ENCODE measurements around the gene LINGO4.

Gene LINGO4

DNA sequence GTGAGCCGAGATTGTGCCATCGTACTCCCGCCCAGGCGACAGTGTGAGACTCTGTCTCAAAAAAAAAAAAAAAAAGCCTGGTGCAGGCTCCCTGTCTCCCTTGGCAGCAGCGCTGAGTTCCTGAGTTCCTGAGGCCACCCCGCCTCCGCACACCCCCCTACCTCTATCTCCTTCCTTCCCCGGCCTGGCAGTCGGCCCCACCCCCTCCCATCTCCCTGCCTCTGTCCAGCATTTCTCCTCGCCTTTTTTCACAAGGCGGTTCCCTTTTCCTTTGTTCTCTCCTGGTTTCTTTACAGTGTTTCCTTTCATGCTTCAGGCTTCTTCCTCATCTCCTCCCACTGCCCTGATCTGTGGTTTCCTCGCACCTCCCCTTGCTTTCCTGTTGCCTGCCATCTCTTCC, 23.7 kb upstream of the LINGO4 start:
- DNase-seq (ENCODE audit: insufficient read length, low spot score): no peak
- TF ChIP-seq POLR2A (IDR thresholded peaks at IDR 0.05; ENCODE audit: low read depth, low read length): no peak
- no peak for FAIRE-seq

DNA sequence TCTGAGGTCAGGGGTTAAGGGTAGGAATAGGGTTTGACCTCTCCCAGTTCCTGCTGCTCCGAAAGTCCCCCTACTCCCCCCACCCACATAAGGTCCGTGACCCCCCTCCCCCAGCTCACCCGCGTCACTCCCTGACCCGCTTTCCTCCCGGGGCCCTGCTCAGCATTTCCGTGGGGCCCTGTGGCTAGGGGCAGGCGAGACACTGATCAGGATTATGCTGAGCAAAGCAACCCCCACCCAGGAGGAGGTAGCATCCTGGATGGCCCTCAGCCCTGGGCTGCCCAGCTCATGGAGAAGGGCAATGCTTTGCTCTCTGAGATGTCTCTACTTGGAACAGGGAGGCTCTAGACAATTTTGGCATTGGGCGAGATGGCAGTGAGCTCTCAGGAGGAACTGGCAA, 22.6 kb upstream of the LINGO4 start:
- DNase-seq (ENCODE audit: insufficient read length, low spot score) (no peak), FAIRE-seq (no peak)
- TF ChIP-seq POLR2A (IDR thresholded peaks at IDR 0.05; ENCODE audit: low read depth, low read length): no peak

DNA sequence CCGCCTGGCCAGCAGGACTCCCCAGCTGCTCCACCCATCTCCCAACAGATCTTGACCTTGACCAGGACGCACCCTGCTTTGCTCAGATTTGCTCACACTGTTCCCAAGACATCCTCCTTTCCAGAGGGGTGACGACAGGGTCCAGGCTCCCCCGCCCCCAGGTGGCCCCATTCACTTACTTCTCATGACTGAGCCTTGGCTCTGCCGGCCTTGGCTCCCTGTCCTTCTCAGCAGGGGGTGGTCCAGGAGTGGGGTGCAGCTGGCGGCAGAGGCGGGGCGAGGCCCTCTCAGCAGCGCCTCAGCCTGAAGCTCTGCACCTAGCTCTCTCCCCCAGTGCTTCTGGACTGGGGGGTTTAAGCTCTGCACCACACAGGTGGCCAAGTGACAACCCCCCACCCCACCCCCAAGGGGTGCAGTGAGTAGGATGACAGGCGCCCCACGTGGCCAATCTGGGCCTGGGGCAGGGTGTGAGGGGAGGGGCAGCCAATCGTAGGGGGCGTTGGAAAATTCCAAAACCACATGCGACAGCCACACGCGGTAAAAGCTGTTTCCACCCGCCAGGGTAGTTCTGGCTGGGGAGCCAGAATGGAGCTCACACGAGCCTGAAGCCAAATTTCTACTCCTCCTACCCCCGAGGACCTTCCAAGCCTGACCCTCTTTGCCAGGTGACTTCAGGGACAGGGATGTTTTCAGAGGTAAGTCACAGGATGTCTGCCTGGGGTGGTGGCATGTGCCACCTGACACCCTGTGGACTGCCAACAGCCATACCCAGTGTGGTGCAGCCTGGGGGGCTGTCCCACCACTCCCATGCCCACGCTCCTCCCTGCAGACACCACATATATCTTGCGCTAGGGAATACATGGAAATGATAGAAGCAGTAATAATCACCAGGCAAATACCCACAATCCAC, 20.8 kb upstream of the LINGO4 start:
- FAIRE-seq (no peak), DNase-seq (ENCODE audit: insufficient read length, low spot score) (no peak)
- no peak for TF ChIP-seq POLR2A (IDR thresholded peaks at IDR 0.05; ENCODE audit: low read depth, low read length)

DNA sequence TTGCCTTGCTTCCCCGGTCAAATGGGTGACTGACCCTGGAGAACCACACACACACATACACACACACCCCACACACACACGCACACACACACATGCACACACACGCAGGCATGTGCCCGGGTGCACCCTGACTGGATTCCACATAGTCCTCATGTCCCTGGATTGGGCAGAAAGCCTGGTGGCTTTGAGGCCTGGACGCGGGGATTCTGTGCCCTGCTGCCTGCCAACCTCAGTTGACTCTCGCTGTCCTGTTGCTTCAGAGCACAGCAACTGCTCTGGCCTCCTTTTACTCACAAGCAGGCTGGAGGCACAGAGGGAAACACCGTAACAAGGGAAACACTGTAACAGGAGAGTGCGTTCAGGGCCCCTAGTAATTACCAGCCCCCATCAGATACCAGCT, 20.0 kb upstream of the LINGO4 start:
- DNase-seq (ENCODE audit: insufficient read length, low spot score) (no peak), FAIRE-seq (no peak)
- TF ChIP-seq POLR2A (IDR thresholded peaks at IDR 0.05; ENCODE audit: low read depth, low read length): no peak

DNA sequence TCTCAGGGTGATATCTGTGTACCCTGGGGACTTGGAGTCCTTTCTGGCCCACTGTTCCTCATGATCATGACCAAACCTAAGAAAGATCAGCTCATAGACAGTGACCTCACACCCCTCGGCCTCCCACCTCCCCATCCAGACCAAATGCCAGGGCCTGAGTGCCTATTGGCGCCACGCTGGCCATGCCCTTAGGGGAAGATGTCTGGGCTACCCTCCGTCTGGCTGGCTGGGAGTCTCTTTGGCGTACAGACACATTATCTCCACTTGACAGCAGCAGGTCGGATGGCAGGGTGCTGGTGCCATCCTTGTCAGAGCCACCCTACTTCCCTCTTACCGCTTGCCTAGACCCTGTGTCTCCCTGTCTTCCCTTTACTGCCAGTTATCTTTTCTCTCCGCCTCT, 18.0 kb upstream of the LINGO4 start:
- DNase-seq (ENCODE audit: insufficient read length, low spot score) (no peak), FAIRE-seq (no peak)
- TF ChIP-seq POLR2A (IDR thresholded peaks at IDR 0.05; ENCODE audit: low read depth, low read length): no peak

DNA sequence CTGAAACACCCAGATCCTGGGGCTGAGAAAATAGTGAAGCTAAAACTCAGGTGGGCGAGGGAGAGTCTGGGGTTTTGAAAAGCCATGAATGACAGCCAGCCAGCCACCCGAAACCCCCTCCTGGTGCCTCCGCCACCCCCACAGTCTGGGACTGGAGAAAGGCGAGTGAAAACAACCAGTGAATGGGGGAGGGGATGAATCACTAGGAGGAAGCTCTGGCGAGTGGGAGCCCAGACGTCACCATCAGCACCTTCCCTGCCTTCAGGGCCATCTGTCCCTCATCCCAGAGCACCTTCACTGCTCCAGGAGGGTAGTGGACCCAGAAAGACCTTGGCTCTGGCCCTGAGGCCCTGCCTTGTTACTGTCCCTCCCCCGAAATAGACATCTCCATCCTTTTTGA, 17.2 kb upstream of the LINGO4 start:
- TF ChIP-seq POLR2A (IDR thresholded peaks at IDR 0.05; ENCODE audit: low read depth, low read length): no peak
- FAIRE-seq: no peak
- DNase-seq (ENCODE audit: insufficient read length, low spot score): no peak

DNA sequence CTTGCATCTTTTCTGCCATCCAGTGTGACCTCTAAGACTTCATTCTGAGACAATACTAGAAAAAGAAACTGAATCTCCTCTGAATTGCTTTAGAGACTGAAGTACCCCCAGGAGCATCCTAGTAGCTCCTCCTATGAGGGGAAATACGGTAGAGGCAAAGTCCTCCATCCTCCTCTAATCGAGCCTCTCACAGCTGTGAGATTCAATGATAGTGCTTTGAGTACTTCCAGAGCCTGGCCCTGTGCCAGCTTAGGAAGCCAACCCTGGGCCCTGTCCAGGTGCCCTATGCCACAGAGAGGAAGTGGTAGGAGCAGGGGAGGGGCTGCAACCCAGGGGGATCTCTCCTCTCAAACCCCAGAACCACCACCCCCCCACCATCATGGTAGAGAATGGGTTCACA, 15.7 kb upstream of the LINGO4 start:
- FAIRE-seq (no peak), DNase-seq (ENCODE audit: insufficient read length, low spot score) (no peak)
- TF ChIP-seq POLR2A (IDR thresholded peaks at IDR 0.05; ENCODE audit: low read depth, low read length): no peak

DNA sequence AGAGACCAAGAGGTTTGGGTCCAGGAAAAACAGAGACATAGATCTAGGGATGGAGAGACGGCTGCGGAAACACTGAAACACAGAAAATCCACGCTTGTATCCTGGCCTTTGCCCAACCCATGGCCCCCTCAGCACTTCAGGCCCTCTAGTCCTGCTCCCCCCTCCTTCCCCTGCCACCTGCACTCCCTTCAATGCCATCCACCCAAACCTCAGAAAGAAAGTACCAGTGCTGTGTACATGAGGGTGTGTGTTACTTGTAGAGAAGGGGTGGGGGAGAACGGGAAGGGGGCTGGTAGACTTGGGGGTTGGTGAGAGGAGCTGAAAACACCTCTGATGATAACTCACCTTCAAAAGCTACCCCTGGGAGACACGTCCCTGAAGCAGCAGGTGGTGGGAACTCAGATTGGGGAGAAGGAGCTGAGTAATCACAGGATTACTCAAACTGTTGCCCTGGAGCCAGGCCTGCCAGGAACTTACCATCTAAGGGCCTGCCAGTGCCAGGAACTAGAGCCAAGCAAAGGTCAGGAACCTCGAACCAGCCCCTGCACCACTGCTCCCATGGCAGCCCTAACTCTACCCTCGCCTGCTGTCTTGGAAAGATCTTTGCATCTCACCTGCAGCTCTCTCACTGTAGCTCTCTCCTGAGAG, 14.9 kb upstream of the LINGO4 start:
- peak; percentile 85 for DNase-seq (ENCODE audit: insufficient read length, low spot score)
- no peak for FAIRE-seq
- TF ChIP-seq POLR2A (IDR thresholded peaks at IDR 0.05; ENCODE audit: low read depth, low read length): no peak

DNA sequence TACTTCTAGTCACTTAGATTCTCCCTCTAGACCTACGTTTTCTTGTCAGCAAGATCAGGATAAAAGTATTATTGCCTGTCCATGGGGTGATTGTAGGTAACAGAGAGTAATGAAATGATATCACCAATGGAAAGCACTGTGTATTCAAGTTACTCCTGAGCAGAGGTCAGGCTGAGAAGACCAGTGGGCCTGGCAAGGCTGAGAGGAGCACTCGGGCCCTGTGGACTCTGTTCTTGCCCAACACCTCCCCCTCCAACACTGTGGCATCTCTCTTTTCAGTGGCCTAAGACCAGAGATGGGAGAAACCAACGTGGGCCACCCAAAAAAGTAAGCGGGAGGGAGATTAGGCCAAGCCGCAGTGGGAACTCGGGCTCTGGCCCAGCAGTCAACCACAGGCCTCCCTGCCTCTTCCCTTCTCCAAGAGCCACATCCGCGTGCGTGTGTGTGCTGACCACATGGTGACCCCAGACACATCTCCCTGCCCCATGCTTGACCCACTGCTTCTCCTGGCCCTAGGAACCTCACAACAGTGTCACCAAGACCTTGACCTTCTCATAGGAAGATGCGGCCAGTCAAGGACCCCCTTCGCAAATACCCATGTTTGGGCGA, 14.1 kb upstream of the LINGO4 start:
- no peak for DNase-seq (ENCODE audit: insufficient read length, low spot score)
- FAIRE-seq: no peak
- TF ChIP-seq POLR2A (IDR thresholded peaks at IDR 0.05; ENCODE audit: low read depth, low read length): no peak

DNA sequence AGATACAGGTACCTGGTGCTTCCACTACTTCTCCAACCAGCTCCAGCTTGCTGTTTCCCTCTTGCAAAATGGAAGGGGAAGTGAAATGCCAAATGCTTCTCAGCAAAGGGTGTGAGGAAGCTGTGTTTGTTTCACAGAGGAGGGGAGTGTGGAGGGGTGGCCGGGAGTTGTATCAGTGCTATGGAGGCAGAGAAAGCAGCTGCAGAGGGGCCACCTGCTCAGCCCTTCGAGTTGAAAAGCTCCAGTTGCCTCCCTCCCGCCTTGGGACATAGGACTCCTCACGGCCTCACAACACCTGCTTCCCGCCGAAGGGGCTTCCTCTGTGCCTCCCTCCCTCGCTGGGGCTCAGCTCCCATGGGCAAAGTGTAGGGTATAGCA, 12.1 kb upstream of the LINGO4 start:
- 0 out of 2 replicates have a peak, but pooled peaks have one; percentile 17 for TF ChIP-seq POLR2A (IDR thresholded peaks at IDR 0.05; ENCODE audit: low read depth, low read length)
- FAIRE-seq (no peak), DNase-seq (ENCODE audit: insufficient read length, low spot score) (no peak)

DNA sequence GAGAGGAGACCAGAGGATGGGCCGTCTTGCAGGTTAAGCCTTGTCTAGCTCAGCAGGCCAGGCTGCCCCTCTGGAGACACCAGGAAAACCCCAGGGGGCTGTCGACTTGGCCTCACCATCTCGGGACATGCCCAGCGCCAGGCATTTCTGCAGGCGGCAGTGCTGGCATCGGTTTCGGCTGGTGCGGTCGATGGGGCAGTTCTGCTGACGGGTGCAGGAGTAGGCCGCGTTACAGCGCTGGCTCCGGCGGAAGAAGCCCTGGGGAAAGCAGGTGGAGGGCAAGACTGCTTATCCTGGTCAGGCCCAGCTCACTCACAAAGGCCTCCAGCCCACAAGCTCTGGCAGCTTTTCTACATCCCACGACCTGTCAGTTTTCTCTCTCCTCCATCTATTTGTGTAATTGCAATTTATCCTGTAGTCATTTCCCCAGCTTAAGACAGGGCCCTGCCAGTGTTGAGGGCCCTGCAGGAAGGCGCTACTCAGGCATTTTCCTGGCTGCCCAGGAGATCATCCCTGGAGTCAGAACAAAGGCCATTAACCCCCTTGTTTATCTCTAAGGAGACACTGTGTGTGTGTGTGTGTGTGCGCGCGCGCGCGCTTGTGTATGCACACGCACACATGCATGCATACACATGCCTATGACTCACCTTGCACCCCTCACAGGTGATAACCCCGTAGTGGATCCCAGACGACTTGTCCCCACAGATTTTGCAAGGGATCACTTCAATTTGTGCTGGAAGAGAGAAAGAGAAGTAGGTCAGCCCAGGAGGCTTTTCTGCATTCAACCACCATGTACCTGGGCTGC, 11.5 kb upstream of the LINGO4 start:
- no peak for FAIRE-seq
- no peak for TF ChIP-seq POLR2A (IDR thresholded peaks at IDR 0.05; ENCODE audit: low read depth, low read length)
- no peak for DNase-seq (ENCODE audit: insufficient read length, low spot score)

DNA sequence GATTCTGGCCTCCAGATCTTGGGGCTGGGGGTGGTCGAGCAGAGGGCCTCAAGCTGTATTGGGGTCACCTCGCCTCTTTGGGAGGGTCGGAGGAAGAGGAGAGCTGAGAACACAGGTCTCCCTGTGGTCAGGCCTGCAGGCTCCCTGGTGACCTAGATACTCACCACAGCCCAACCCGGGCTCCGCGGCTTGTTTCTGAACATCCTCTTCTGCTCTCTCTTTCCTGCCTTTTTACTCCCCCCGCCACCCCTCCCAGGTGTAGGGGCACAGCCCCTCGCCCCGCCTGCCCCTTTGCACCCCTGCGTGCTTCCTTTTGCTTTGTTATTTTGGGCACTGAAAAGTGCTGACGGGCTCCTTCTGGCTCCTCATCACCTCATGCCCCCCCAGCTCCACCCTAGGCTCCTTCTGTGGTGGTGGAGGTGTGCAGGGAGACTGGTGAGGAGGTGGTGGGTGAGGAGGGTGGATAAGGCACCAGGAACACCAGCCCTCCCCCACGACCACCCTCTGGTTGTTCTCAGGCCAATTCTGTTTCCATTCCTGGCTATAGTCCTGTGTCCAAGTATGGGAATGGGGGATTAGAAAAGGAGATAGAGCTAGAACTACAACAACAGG, 10.6 kb upstream of the LINGO4 start:
- no peak for TF ChIP-seq POLR2A (IDR thresholded peaks at IDR 0.05; ENCODE audit: low read depth, low read length)
- DNase-seq (ENCODE audit: insufficient read length, low spot score): no peak
- FAIRE-seq: no peak

DNA sequence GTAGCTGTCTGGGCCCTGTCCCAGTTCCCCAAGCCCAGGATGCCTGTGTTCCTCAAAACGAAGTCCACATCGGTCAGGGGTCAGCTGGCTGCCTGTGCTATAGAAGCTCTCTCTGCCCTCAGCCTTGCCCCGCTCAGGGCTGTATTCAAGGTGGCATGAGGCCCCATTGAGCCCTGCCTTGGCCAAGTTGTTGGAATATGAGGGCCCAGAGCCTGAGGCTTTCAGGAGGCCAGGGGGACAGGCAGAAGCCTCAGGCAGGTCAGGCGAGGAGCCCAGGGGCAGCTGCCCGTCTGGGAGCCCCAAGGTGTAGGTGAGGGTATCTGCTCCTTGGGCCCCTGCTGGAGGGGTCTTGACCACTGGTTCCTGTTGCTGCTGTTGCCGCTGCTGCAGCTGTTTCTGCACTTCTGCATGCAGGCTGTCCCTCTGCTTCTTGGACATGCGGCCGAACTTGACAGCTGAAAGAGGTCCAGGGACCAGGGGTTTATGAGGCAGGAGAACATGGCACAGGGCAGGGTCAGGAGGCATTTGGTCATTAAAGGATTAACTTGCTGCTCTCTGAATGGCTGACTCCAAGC, 9.8 kb upstream of the LINGO4 start:
- TF ChIP-seq POLR2A (IDR thresholded peaks at IDR 0.05; ENCODE audit: low read depth, low read length): no peak
- DNase-seq (ENCODE audit: insufficient read length, low spot score) (no peak), FAIRE-seq (no peak)

Data from H54 (cell line).